GM20431 (cell line): ENCODE results near the gene RBPMS2.
"Not testable (repeated sequence)": the region's sequence is repeated elsewhere in the genome, so short reads cannot be mapped to it uniquely, and the experiment has no call there.

Source experiments
- in situ Hi-C: fragments of 300-500 bp; cut with MseI, MboI; formaldehyde crosslinking; loops from one replicate; pipeline ENCODE4 v1.15.0; 2020; ENCODE audit warnings: low sequenced_read_pairs; ENCODE audit not compliant: unreplicated experiment

The RBPMS2 gene

GRCh38 chr15:64755427-64755940 lies 19.9 kb downstream of the RBPMS2 start:
- in situ Hi-C loops = no loop called here

- in situ Hi-C loops = no loop called here
Measured at GRCh38 chr15:64754663-64755426, 20.5 kb downstream of the RBPMS2 start.

- in situ Hi-C loops = no loop called here
Measured at GRCh38 chr15:64753480-64754185, 21.8 kb downstream of the RBPMS2 start.

- in situ Hi-C loops = no loop called here
Measured at GRCh38 chr15:64751464-64751863, 23.9 kb downstream of the RBPMS2 start.

GRCh38 chr15:64749999-64750657 lies 25.3 kb downstream of the RBPMS2 start:
- in situ Hi-C loops = no loop called here

- in situ Hi-C loops = no loop called here
Measured at GRCh38 chr15:64749167-64749566, 26.2 kb downstream of the RBPMS2 start.

GRCh38 chr15:64748251-64748650 lies 27.1 kb downstream of the RBPMS2 start:
- in situ Hi-C loops = no loop called here

- in situ Hi-C loops = no loop called here
Measured at GRCh38 chr15:64747578-64747977, 27.8 kb downstream of the RBPMS2 start.

GRCh38 chr15:64746921-64747320 lies 28.5 kb downstream of the RBPMS2 start:
- in situ Hi-C loops = no loop called here

- in situ Hi-C loops = no loop called here
Measured at GRCh38 chr15:64746356-64746755, 29.0 kb downstream of the RBPMS2 start.

- in situ Hi-C loops = no loop called here
Measured at GRCh38 chr15:64743691-64744090, 31.7 kb downstream of the RBPMS2 start.

- in situ Hi-C loops = no loop called here
Measured at GRCh38 chr15:64742921-64743320, 32.5 kb downstream of the RBPMS2 start.

GRCh38 chr15:64742385-64742784 lies 33.0 kb downstream of the RBPMS2 start:
- in situ Hi-C loops = no loop called here

GRCh38 chr15:64741708-64742107 lies 33.7 kb downstream of the RBPMS2 start:
- in situ Hi-C loops = not testable (repeated sequence)

GRCh38 chr15:64740311-64741170 lies 34.8 kb downstream of the RBPMS2 start:
- in situ Hi-C loops = no loop called here

GRCh38 chr15:64739577-64740143 lies 35.7 kb downstream of the RBPMS2 start:
- in situ Hi-C loops = loop anchor here (10.0 kb wide), 1 partner anchor 165 kb away; no protein-coding TSS in a partner anchor

GRCh38 chr15:64739156-64739555 lies 36.2 kb downstream of the RBPMS2 start:
- in situ Hi-C loops = loop anchor here (10.0 kb wide), 1 partner anchor 166 kb away; no protein-coding TSS in a partner anchor

- in situ Hi-C loops = loop anchor here (10.0 kb wide), 1 partner anchor 166 kb away; no protein-coding TSS in a partner anchor
Measured at GRCh38 chr15:64738226-64739095, 36.9 kb downstream of the RBPMS2 start.
